Dermis blood vessel endothelial cell (primary cell): ENCODE data around the gene IFITM1. TPM values are rescaled to one million over a fixed set of nuclear protein-coding genes. Genes with fewer than 3 reads are reported as not detected.

Source experiments
- DNase-seq: peaks from one replicate; pipeline ENCODE4 v3.0.0; 2010
- total RNA-seq: library from RNA; depleted of rRNA; stranded (reverse); fragments of >200 nt; gene quantifications from 2 replicates; pipeline ENCODE4 v1.2.3, GENCODE V29; 2014

IFITM1 gene
- total RNA-seq: 0.37 and 3.4 TPM in 2 replicates

GRCh38 chr11:313787-314553, at the start of gene IFITM1:
IFITM1 (plus strand) TSS chr11:314040; CDS start chr11:314171, 131 bp downstream.
- peak; percentile 15 for DNase-seq

GRCh38 chr11:266676-267439, 47.0 kb upstream of the IFITM1 start:
- no peak for DNase-seq

- no peak for DNase-seq
Measured at GRCh38 chr11:267491-267994, 46.3 kb upstream of the IFITM1 start.

- DNase-seq: peak; percentile 39
Measured at GRCh38 chr11:268716-269145, 45.1 kb upstream of the IFITM1 start.

- no peak for DNase-seq
Measured at GRCh38 chr11:269146-269890, 44.5 kb upstream of the IFITM1 start.

GRCh38 chr11:270451-271318, 43.2 kb upstream of the IFITM1 start:
- DNase-seq: no peak

GRCh38 chr11:271319-271715, 42.5 kb upstream of the IFITM1 start:
- no peak for DNase-seq

- DNase-seq: no peak
Measured at GRCh38 chr11:272195-272930, 41.5 kb upstream of the IFITM1 start.

- no peak for DNase-seq
Measured at GRCh38 chr11:272931-273198, 41.0 kb upstream of the IFITM1 start.

- no peak for DNase-seq
Measured at GRCh38 chr11:276219-276618, 37.6 kb upstream of the IFITM1 start.

- DNase-seq: no peak
Measured at GRCh38 chr11:278001-278951, 35.6 kb upstream of the IFITM1 start, which contains the start of gene NLRP6. NLRP6 (plus strand) TSS chr11:278407; CDS start chr11:278570, 163 bp downstream.

- no peak for DNase-seq
Measured at GRCh38 chr11:279040-279965, 34.5 kb upstream of the IFITM1 start.

GRCh38 chr11:279966-280705, 33.7 kb upstream of the IFITM1 start:
- peak; percentile 53 for DNase-seq

- DNase-seq: no peak
Measured at GRCh38 chr11:280706-281485, 32.9 kb upstream of the IFITM1 start.

- DNase-seq: no peak
Measured at GRCh38 chr11:281486-282161, 32.2 kb upstream of the IFITM1 start.

- no peak for DNase-seq
Measured at GRCh38 chr11:282171-282570, 31.7 kb upstream of the IFITM1 start.
